Glutamatergic neuron (in vitro differentiated cells): Measurements from ENCODE around the gene TGFBR3. TPM values are rescaled to one million over a fixed set of nuclear protein-coding genes. Genes with fewer than 3 reads are reported as not detected.

Experiments used
- DNase-seq: peaks from one replicate; pipeline ENCODE4 v3.0.0; 2022
- H3K27ac Mint-ChIP-seq: one replicate; pipeline ENCODE4 v1.8.0; 2020; ENCODE audit warnings: mild to moderate bottlenecking, mixed read lengths, inconsistent platforms; ENCODE audit not compliant: unreplicated experiment
- H3K27me3 Mint-ChIP-seq: one replicate; pipeline ENCODE4 v1.8.0; 2020; ENCODE audit warnings: mild to moderate bottlenecking, moderate library complexity, mixed read lengths, inconsistent platforms; ENCODE audit not compliant: unreplicated experiment
- H3K36me3 Mint-ChIP-seq: one replicate; pipeline ENCODE4 v1.8.0; 2020; ENCODE audit warnings: mild to moderate bottlenecking, mixed read lengths, inconsistent platforms; ENCODE audit not compliant: unreplicated experiment
- H3K4me1 Mint-ChIP-seq: one replicate; pipeline ENCODE4 v1.8.0; 2020; ENCODE audit warnings: mild to moderate bottlenecking, low read depth, mixed read lengths, inconsistent platforms; ENCODE audit not compliant: unreplicated experiment
- H3K4me3 Mint-ChIP-seq: one replicate; pipeline ENCODE4 v1.8.0; 2020; ENCODE audit warnings: mild to moderate bottlenecking, mixed read lengths, inconsistent platforms; ENCODE audit not compliant: unreplicated experiment
- H3K9me3 Mint-ChIP-seq: one replicate; pipeline ENCODE4 v1.8.0; 2020; ENCODE audit warnings: mild to moderate bottlenecking, moderate library complexity, mixed read lengths, inconsistent platforms; ENCODE audit not compliant: unreplicated experiment
- total RNA-seq: library from RNA; stranded (reverse); fragmentation: NEBNext Ultra II Directional; extraction: Animal tissue kit (Norgen Biotek cat#: 25700); gene quantifications from one replicate; pipeline ENCODE4 v1.2.1, GENCODE V29; 2021; ENCODE audit not compliant: unreplicated experiment
- TF ChIP-seq, protein P1 (sequence below): fragments of 200-600 bp; sonication (generic); IDR thresholded peaks from one replicate; pipeline ENCODE4 v1.5.0; 2021; ENCODE audit not compliant: partially characterized antibody, unreplicated experiment

The TGFBR3 gene
- total RNA-seq, 1 donor from 2014 or later, result 0.98 TPM

DNA sequence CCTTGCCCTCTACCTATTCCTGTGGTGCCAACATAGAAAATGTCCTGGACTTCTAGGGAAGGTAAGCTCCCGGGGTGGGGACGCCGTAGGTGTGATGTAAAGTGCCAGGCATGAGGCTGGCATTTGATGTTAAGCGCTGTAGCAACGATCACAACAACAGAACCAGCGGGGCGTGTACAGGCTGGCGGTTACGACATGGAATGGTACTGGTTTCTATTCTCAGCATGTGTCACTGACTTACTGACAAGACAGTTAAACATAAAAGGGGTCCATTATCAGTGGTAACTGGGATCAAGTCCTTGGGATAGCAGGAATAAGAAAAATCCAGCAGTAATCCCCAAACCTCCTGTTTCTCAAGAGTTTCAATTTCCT is 58.9 kb downstream of the TGFBR3 start:
- H3K4me1 Mint-ChIP-seq, result no peaks in the 10 kb centered on the region
- no peaks in the 10 kb centered on the region for H3K27me3 Mint-ChIP-seq
- DNase-seq, result no peak
- H3K9me3 Mint-ChIP-seq, result no peaks in the 10 kb centered on the region
- H3K36me3 Mint-ChIP-seq, result no peaks in the 10 kb centered on the region
- TF ChIP-seq, protein P1, sequence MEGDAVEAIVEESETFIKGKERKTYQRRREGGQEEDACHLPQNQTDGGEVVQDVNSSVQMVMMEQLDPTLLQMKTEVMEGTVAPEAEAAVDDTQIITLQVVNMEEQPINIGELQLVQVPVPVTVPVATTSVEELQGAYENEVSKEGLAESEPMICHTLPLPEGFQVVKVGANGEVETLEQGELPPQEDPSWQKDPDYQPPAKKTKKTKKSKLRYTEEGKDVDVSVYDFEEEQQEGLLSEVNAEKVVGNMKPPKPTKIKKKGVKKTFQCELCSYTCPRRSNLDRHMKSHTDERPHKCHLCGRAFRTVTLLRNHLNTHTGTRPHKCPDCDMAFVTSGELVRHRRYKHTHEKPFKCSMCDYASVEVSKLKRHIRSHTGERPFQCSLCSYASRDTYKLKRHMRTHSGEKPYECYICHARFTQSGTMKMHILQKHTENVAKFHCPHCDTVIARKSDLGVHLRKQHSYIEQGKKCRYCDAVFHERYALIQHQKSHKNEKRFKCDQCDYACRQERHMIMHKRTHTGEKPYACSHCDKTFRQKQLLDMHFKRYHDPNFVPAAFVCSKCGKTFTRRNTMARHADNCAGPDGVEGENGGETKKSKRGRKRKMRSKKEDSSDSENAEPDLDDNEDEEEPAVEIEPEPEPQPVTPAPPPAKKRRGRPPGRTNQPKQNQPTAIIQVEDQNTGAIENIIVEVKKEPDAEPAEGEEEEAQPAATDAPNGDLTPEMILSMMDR, result no peak
- no peak overlapping the region for H3K4me3 Mint-ChIP-seq
- no peak overlapping the region for H3K27ac Mint-ChIP-seq

DNA sequence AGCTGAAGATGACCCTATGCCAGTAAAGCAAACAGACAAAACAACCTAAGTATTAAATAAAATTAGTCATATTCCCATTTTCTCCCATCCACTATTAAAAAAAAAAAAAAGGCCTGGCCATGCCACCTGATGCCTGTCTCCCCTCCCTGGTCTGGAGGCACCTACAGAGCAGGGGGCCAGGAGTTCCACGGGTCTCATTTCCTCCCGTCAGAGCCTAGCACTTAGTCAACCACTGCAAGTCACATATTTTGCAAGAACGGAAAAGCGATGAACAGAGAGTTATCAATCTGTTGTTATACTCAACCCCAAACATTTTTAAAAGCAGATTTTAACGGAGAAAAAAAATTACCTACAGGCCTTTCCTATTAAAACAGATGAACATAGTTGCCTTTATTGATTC is 59.3 kb downstream of the TGFBR3 start:
- TF ChIP-seq, protein P1, result no peak

DNA sequence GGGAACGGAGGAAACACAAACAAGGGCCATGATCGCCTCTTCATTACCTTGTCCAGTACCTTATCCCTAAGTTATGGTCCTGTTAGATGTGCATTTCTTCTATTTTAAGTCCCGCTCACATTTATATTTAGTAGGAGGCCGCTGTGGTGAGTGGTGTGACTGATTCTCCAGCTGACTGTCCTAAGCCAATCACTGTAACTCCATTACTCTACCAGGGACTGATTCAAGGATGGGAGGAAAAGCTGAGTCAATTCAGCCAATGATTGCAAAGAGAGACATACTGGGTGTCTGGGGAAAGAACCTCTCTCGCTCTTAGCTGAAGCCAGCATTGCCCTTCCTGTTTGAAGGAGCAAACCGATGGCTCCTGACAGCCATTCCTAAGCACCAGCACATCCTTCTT is 59.7 kb downstream of the TGFBR3 start:
- Mint-ChIP-seq H3K27me3 (no peaks in the 10 kb centered on the region), H3K4me3 (no peak overlapping the region), H3K9me3 (no peaks in the 10 kb centered on the region), H3K4me1 (no peaks in the 10 kb centered on the region), H3K36me3 (no peaks in the 10 kb centered on the region), H3K27ac (no peak overlapping the region)
- TF ChIP-seq, protein P1, result no peak
- DNase-seq, result no peak

More for the DNA sequence above, 59.3 kb downstream of the TGFBR3 start:
- Mint-ChIP-seq H3K4me1 (no peaks in the 10 kb centered on the region), H3K27me3 (no peaks in the 10 kb centered on the region), H3K9me3 (no peaks in the 10 kb centered on the region), H3K4me3 (no peak overlapping the region), H3K36me3 (no peaks in the 10 kb centered on the region), H3K27ac (no peak overlapping the region)
- DNase-seq, result no peak

DNA sequence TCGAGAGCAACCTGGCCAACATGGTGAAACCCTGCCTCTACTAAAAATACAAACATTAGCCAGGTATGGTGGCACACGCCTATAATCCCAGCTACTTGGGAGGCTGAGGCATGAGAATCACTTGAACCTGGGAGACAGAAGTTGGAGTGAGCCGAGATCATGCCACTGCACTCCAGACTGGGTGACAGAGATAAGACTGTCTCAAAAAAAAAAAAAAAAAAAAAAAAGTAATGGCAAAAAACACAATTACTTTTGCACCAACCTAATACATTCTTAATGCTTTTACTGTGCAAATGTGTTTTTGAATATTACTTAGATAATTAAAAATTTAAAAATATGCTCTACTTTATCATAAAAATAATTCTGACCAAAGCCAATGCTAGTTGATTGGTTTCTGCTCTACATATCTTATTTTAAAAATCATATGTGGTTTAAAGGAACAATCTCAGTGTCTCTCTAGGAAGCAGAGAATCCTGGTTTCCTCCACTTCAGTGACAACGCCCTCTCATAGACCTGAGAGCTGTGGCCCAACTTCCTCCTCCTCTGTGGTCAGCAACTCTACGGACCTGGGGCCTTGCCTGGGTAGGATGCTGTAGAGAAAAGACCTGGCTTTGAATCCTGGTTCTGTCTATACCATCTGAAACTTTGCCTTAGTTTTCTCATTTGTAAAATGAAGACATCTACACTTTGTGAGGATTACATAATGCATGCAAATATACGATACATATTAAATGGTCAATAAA is 64.7 kb downstream of the TGFBR3 start:
- Mint-ChIP-seq H3K9me3 (no peaks in the 10 kb centered on the region), H3K4me3 (no peak overlapping the region), H3K27me3 (no peaks in the 10 kb centered on the region), H3K27ac (no peak overlapping the region), H3K4me1 (peaks cover 4% of the 10 kb centered on the region), H3K36me3 (no peaks in the 10 kb centered on the region)
- DNase-seq, result no peak
- TF ChIP-seq, protein P1, result no peak

DNA sequence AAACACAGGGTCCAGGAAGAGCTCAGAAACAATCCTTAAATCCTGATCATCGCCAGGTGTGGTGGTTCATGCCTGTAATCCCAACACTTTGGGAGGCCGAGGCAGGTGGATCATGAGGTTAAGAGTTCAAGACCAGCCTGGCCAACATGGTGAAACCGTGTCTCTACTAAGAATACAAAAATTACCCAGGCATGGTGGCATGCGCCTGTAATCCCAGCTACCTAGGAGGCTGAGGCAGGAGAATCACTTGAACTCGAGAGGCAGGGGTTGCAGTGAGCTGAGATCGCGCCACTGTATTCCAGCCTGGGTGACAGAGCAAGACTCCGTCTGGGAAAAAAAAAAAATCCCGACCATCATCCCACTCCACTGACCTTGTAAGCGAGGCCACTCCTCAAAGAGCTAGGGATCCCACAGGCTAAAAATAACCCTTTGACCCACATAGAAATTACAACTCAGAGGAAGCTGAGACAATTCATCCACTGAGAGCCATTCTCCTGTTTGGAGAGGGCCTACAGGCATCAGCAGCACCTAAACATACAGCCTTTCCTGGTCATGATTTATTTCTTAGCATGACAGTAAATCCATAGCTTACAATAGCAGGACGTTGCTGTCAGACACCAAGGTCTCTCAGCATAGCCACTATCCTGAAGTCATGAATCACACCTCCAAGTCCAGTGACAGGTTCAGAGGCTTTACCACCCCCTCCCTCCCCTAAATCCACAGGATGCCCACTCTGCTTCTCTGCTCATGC is 66.7 kb downstream of the TGFBR3 start:
- DNase-seq, result no peak
- H3K27me3 Mint-ChIP-seq, result no peaks in the 10 kb centered on the region
- H3K4me3 Mint-ChIP-seq, result no peak overlapping the region
- no peaks in the 10 kb centered on the region for H3K9me3 Mint-ChIP-seq
- no peak overlapping the region for H3K27ac Mint-ChIP-seq
- H3K4me1 Mint-ChIP-seq, result peaks cover 4% of the 10 kb centered on the region
- TF ChIP-seq, protein P1, result no peak
- H3K36me3 Mint-ChIP-seq, result no peaks in the 10 kb centered on the region
